ENCODE results near the gene HOXA10.

The HOXA10 gene

DNA sequence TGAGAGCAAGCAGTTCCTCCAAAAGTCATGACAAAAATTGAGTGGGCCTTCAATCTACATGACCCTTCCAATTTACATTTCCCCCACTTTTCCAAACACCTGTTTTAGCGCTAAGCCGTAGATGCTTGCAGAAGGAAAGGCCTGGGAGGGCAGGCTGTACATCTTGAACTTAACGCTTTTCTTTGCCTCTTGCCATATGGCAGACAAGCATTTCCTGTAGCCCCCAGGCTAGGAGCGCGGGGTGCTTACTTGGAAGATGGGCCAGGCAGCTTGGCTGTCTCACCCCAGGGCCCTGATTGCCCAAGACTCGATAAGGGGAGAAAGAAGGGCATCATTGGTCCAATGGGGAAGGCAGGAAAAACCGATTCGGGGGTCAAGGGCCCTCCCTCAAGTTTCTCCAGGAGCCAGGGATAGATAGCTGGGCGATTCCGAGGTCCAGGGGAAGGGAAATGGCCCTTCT is 1.8 kb downstream of the HOXA10 start:
- Histone ChIP-seq H3K4me3 (ENCODE audit: low read length) (peak overlapping the region; percentile 88), H3K4me2 (ENCODE audit: low read length) (peak overlapping the region; percentile 98), H3K9me3 (replicated peaks; ENCODE audit: low read length) (no peaks in the 10 kb centered on the region), H3K9ac (ENCODE audit: low read depth, low read length) (peak overlapping the region; percentile 97), H3K4me1 (ENCODE audit: control insufficient read depth, insufficient read depth, low read length) (peaks cover 58% of the 10 kb centered on the region), H3K27me3 (ENCODE audit: control insufficient read depth, insufficient read depth, low read length) (no peaks in the 10 kb centered on the region), H3K36me3 (ENCODE audit: insufficient read depth, low read length) (peaks cover 19% of the 10 kb centered on the region)

DNA sequence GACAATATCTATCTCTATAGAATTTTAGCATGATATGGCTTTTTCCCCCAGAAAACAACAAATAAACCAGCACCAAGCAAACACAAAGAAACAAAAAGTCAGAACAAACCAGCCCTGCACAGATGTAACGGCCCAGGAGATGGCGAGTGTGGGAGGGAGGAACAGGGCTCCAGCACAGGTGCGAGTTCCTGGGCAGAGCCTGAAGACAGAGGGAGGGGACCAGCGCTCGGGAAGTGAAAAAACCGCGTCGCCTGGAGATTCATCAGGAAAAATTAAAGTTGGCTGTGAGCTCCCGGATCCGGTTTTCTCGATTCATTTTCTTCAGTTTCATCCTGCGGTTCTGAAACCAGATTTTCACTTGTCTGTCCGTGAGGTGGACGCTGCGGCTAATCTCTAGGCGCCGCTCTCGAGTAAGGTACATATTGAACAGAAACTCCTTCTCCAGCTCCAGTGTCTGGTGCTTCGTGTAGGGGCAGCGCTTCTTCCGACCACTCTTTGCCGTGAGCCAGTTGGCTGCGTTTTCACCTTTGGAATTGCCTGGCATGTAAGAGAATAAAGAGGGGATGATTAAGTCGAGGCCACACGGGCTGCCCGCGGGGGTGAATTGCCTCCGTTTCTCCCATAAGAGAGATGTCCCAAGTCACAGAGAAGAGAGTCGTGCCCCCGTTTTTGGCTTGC is 2.3 kb downstream of the HOXA10 start:
- H3K27me3 ChIP-seq (ENCODE audit: control insufficient read depth, insufficient read depth, low read length) = no peaks in the 10 kb centered on the region
- H3K9me3 ChIP-seq (replicated peaks; ENCODE audit: low read length) = no peaks in the 10 kb centered on the region
- H3K36me3 ChIP-seq (ENCODE audit: insufficient read depth, low read length) = peaks cover 19% of the 10 kb centered on the region
- peak overlapping the region; percentile 97 for H3K9ac ChIP-seq (ENCODE audit: low read depth, low read length)
- peak overlapping the region; percentile 98 for H3K4me2 ChIP-seq (ENCODE audit: low read length)
- peaks cover 57% of the 10 kb centered on the region for H3K4me1 ChIP-seq (ENCODE audit: control insufficient read depth, insufficient read depth, low read length)
- H3K4me3 ChIP-seq (ENCODE audit: low read length) = peak overlapping the region; percentile 88

DNA sequence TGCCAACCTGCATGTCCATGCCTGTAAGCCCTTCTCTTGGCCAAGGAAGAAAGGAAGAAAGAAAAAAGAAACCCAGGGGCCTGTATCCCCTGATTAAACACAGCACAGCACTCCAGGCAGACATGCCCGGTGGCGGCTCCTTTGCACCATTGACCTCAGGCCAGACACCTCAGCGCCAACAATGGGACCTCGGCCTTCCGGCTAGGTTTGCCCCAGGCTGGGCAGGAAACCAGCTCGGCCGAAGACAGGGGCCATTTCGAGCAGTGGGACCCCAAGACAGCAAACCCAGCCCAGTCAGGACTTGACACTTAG is 2.8 kb downstream of the HOXA10 start:
- Histone ChIP-seq H3K36me3 (ENCODE audit: insufficient read depth, low read length) (peaks cover 17% of the 10 kb centered on the region), H3K4me1 (ENCODE audit: control insufficient read depth, insufficient read depth, low read length) (peaks cover 57% of the 10 kb centered on the region), H3K9ac (ENCODE audit: low read depth, low read length) (peak overlapping the region; percentile 97), H3K9me3 (replicated peaks; ENCODE audit: low read length) (no peaks in the 10 kb centered on the region), H3K4me2 (ENCODE audit: low read length) (peak overlapping the region; percentile 98), H3K4me3 (ENCODE audit: low read length) (peak overlapping the region; percentile 88), H3K27me3 (ENCODE audit: control insufficient read depth, insufficient read depth, low read length) (no peaks in the 10 kb centered on the region)

- H3K4me1 ChIP-seq (ENCODE audit: control insufficient read depth, insufficient read depth, low read length) = peaks cover 55% of the 10 kb centered on the region
- H3K9me3 ChIP-seq (replicated peaks; ENCODE audit: low read length) = no peaks in the 10 kb centered on the region
- H3K4me3 ChIP-seq (ENCODE audit: low read length) = peak overlapping the region; percentile 88
- H3K9ac ChIP-seq (ENCODE audit: low read depth, low read length) = peak overlapping the region; percentile 97
- H3K36me3 ChIP-seq (ENCODE audit: insufficient read depth, low read length) = peaks cover 13% of the 10 kb centered on the region
- no peaks in the 10 kb centered on the region for H3K27me3 ChIP-seq (ENCODE audit: control insufficient read depth, insufficient read depth, low read length)
- H3K4me2 ChIP-seq (ENCODE audit: low read length) = peak overlapping the region; percentile 98
These were observed 3.4 kb downstream of the HOXA10 start for GRCh38 chr7:27170426-27171324.

- Histone ChIP-seq H3K4me1 (ENCODE audit: control insufficient read depth, insufficient read depth, low read length) (peaks cover 47% of the 10 kb centered on the region), H3K36me3 (ENCODE audit: insufficient read depth, low read length) (peaks cover 13% of the 10 kb centered on the region), H3K27me3 (ENCODE audit: control insufficient read depth, insufficient read depth, low read length) (no peaks in the 10 kb centered on the region), H3K9ac (ENCODE audit: low read depth, low read length) (peak overlapping the region; percentile 97), H3K4me3 (ENCODE audit: low read length) (peak overlapping the region; percentile 88), H3K9me3 (replicated peaks; ENCODE audit: low read length) (no peaks in the 10 kb centered on the region), H3K4me2 (ENCODE audit: low read length) (peak overlapping the region; percentile 98)
These were observed 4.3 kb downstream of the HOXA10 start for GRCh38 chr7:27169658-27170425.

DNA sequence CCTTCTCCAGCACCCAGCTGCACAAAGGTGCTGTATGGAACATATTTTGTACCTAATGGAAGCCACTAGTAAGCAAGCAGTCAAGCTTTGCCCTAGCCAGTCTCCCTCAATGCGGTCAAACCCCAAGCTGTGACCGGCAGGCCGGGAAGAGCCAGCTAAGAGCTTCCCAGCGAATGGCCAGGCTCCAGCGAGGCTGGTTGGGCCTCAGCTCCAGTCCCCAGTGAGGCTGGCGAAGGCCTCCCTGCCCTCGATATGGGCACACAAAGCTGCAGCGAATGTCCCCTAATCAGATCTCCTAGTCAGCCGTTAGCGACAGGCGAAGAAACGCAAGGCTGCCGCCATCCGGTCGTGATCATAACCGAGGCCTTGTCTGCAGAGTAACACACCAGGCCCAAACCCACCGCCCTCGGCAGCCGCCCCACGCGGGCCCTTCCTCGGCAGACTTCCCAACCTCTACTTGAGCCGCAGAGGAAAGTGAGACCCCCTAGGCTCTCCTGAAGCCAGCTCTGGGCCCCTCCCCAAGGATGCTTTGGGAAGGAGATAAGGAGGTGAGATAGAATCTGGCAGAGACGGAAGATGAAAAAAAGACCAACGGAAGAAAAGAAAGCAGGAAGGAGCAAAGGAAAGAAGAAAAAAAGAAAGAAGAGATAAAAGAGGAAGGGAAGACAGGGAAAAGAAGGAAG is 5.7 kb downstream of the HOXA10 start:
- Histone ChIP-seq H3K9me3 (replicated peaks; ENCODE audit: low read length) (no peaks in the 10 kb centered on the region), H3K4me3 (ENCODE audit: low read length) (peak overlapping the region; percentile 88), H3K9ac (ENCODE audit: low read depth, low read length) (peak overlapping the region; percentile 97), H3K4me2 (ENCODE audit: low read length) (peak overlapping the region; percentile 98), H3K27me3 (ENCODE audit: control insufficient read depth, insufficient read depth, low read length) (no peaks in the 10 kb centered on the region), H3K36me3 (ENCODE audit: insufficient read depth, low read length) (peaks cover 16% of the 10 kb centered on the region), H3K4me1 (ENCODE audit: control insufficient read depth, insufficient read depth, low read length) (peaks cover 41% of the 10 kb centered on the region)

DNA sequence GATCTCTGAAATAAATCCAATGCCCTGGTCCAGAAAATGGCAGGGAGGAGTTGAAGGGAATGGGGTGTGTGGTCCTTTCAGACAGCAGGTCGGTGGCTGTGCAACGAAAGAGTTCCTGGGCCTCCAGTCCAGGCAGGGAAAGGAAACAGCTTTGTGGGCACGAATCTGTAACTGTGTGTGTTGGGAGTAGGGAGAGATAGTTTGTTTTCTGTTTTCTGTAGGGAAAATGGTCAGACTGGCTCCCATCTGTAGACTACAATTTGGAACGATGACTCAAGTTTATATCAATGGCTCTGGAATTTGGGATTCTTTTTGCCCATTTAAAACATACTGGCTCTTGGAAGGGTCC is 6.2 kb downstream of the HOXA10 start:
- Histone ChIP-seq H3K36me3 (ENCODE audit: insufficient read depth, low read length) (peaks cover 21% of the 10 kb centered on the region), H3K4me3 (ENCODE audit: low read length) (peak overlapping the region; percentile 88), H3K27me3 (ENCODE audit: control insufficient read depth, insufficient read depth, low read length) (no peaks in the 10 kb centered on the region), H3K4me1 (ENCODE audit: control insufficient read depth, insufficient read depth, low read length) (peaks cover 41% of the 10 kb centered on the region), H3K4me2 (ENCODE audit: low read length) (peak overlapping the region; percentile 98), H3K9me3 (replicated peaks; ENCODE audit: low read length) (no peaks in the 10 kb centered on the region), H3K9ac (ENCODE audit: low read depth, low read length) (peak overlapping the region; percentile 97)

- no peaks in the 10 kb centered on the region for H3K27me3 ChIP-seq (ENCODE audit: control insufficient read depth, insufficient read depth, low read length)
- H3K4me1 ChIP-seq (ENCODE audit: control insufficient read depth, insufficient read depth, low read length) = peaks cover 33% of the 10 kb centered on the region
- H3K9ac ChIP-seq (ENCODE audit: low read depth, low read length) = peak overlapping the region; percentile 97
- peaks cover 18% of the 10 kb centered on the region for H3K36me3 ChIP-seq (ENCODE audit: insufficient read depth, low read length)
- peak overlapping the region; percentile 88 for H3K4me3 ChIP-seq (ENCODE audit: low read length)
- peak overlapping the region; percentile 98 for H3K4me2 ChIP-seq (ENCODE audit: low read length)
- H3K9me3 ChIP-seq (replicated peaks; ENCODE audit: low read length) = no peaks in the 10 kb centered on the region
These were observed 7.3 kb downstream of the HOXA10 start for GRCh38 chr7:27166531-27167505.

DNA sequence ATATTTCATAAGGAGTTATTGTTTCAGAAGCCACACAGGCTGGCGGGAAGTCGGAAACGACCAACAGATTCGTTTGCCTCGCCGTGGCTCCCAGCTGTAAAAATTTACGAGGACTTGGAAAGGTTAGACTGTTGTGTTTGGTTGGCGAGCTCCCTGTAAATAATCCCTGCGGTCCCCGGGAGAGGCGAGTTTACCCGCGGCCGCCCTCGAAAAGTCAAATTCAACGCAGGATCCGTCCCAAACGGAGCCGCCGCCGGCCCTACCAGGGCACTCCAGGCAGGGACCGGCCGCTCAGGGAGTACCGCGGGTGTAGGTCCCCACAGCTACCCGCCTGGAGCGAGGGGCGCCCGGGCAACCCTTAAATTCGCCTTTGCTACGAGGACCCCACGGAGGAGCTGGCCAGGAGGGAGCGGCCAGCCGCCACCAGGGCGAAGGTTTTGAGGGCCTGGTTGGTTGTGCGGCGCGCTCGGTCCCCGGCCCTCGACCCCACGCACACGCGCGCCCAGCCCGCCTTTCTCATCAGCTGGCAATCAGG is 8.1 kb downstream of the HOXA10 start:
- H3K4me2 ChIP-seq (ENCODE audit: low read length) = peak overlapping the region; percentile 98
- no peaks in the 10 kb centered on the region for H3K9me3 ChIP-seq (replicated peaks; ENCODE audit: low read length)
- peak overlapping the region; percentile 88 for H3K4me3 ChIP-seq (ENCODE audit: low read length)
- H3K9ac ChIP-seq (ENCODE audit: low read depth, low read length) = peak overlapping the region; percentile 97
- H3K27me3 ChIP-seq (ENCODE audit: control insufficient read depth, insufficient read depth, low read length) = no peaks in the 10 kb centered on the region
- H3K36me3 ChIP-seq (ENCODE audit: insufficient read depth, low read length) = peaks cover 11% of the 10 kb centered on the region
- peaks cover 35% of the 10 kb centered on the region for H3K4me1 ChIP-seq (ENCODE audit: control insufficient read depth, insufficient read depth, low read length)

All from skeletal muscle satellite cell (primary cell).